DMS 273 treated with DMSO at 0.1 percent for 48 hours (cell line): ENCODE results near the gene FSCN2.
"Not testable (repeated sequence)": the region's sequence is repeated elsewhere in the genome, so short reads cannot be mapped to it uniquely, and the experiment has no call there.

ENCODE experiments used
- DNase-seq: peaks from one replicate; lab custom pipeline; 2025; lab: John Stamatoyannopoulos, UW

The FSCN2 gene

DNA sequence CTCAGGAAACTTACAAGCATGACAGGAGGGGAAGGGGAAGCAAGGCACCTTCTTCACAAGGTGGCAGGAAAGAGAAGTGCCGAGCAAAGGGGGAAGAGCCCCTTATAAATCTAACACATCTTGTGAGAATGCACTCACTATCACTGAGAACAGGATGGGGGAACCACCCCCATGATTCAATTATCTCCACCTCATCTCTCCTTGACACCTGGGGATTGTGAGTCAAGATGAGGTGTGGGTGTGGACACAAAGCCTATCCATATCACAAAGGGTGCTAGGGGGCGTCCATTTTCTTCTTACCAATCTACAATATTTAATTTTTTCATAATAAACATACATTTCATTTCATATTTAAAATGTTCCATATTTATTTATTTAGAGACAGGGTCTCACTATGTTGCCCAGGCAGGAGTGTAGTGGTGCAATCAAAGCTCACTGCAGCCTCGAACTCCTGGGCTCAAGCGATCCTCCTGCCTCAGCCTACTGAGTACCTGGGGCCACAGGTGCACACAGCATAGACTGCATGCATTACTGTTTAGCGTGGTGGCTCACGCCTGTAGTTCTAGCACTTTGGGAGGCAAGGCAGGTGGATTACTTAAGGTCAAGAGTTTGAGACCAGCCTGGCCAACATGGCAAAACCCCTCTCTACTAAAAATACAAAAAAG lies 50.5 kb downstream of the FSCN2 start:
- no peak for DNase-seq

DNA sequence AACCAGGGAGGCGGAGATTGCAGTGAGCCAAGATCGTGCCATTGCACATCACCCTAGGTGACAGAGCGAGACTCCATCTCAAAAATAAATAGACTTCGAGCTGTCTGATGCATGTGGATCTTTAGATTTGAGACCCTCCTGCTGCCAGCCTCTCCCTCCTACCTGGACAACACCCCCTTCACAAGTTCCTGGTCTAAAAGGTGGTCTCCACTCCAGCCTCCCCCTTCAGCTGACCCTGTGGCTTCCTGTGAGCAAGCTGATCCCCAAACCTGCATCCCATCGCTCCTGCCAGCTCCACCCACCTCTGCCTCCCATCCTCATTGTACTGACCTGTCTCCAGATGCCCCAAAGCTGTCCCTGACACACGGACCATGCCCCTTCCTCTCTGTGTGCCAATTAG lies 51.1 kb downstream of the FSCN2 start:
- DNase-seq: no peak

DNA sequence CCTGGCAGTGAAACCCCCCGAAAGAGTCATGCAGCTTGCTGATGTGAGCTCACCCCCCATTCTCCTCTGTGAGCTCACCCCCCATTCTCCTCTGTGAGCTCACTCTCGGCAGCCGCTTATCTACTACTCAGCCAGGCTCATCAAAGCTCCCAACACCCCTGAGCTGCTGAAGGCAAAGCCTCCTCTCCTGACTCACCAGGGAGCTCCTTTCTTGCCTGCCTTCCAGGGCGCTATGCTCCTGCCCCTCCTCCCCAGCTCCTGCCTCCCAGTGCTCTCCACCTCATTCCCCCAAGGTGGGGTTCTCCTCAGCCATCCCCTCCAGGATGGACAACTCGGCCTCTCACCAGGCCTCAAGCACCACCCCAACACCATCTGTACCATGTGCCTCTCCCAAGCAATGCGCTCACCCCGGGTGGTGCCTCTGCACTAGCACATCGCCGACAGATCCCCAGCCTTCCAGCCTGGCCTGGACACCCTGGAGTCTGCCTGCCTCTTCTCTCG lies 51.7 kb downstream of the FSCN2 start:
- no peak for DNase-seq

DNA sequence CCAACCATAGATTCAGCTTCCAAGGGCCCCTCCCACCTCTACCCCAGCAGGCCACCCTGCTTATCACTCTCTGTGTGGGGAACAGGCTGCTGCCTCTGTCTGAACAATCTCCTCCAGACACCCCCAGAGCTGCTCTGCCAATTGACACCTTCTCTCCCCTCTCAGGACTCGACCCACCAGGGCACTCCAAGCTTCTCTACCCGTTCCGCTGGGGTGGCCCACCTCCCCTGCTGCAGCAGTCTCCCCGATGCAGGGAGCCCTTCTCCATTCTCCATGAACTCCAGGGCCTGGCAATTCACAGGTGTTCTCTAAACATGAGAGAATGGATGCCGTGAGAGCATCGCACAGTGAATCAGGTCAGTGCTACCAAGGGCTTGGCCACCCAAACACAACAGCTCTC lies 52.3 kb downstream of the FSCN2 start:
- DNase-seq: no peak

DNA sequence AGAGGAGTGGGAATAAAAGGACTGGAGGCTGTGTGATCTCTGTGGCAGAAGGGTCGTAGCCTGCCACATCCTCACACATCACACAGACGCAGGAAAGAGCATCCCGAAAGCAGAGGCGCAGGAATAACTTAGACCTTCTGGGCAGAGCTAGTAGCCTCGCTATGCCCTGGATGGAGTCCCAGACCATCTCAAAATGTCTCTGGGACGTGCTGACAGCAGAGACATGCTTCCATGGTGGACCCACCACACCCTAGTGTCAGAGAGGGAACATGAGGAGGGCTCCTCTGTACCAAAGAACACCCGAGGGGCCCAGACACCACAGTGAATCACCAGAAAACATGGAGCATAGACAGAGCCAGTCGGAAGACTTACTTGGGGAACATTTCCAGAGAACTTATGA lies 53.6 kb downstream of the FSCN2 start:
- no peak for DNase-seq

DNA sequence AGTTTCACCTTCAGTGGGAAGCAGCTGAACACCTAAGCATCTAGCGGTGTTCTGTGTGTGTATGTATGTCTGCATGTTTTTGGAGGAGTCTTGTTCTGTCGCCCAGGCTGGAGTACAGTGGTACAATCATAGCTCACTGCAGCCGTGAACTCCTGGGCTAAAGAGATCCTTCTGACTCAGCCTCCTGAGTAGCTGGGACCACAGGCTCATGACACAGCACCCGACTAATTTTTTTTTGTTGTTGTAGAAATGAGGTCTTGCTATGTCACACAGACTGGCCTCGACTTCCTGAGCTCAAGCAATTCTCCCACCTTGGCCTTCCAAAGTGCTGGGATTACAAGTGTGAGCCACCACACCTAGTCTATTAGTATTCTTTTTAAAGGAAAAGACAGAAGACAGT lies 54.2 kb downstream of the FSCN2 start:
- no peak for DNase-seq

DNA sequence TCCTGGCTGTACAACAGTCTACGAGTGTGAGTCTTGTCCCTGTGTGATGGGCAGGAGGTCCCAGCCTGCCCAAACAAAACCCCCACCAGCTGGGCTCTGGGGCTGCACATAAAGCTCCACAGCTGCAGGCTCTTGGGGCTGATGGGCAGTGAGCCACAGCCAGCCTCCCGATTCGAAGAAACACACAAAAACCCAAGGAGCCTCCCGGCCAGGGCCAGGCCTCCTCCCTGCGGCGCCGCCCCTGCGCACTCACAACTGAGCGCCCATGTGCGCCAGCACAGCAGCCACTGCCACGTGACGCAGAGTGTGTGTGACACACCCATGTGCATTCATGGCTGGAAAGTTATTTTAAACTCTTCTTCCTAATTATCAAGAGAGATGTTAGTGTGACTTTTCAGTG lies 54.6 kb downstream of the FSCN2 start:
- no peak for DNase-seq

DNA sequence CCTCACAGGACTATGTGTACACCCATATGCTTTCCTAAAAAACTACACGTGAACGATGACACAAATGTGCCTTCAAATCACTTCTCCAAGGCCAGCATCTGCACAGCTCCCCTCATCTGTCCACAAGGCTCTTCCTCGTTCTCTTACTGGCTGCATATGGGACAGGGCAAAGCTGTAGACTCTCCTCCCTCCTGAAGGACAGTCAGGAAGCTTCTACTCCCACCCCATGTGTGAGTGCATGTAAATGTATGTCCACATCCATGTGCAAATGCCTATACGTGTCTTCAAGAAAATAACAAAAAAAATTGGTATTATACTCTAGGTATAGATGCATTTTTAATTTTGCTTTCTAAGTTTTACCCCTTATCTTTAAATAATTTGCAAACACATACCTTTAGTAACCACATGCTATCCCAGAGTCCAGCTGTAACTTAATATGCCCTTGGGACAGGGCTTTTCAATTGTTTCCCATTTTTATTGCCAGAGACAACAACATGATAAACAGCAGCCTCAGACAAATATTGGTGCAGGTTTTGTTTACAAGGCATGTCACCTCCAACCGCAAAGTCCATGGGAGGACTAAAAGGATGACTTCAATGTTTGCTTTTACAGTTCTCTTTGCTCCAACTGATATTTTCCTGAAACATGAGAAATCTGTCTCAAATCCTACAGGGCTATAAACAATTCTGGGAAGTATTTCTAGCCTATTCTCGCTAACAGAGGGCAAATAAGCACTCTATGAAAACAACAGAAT lies 55.6 kb downstream of the FSCN2 start:
- DNase-seq: no peak

DNA sequence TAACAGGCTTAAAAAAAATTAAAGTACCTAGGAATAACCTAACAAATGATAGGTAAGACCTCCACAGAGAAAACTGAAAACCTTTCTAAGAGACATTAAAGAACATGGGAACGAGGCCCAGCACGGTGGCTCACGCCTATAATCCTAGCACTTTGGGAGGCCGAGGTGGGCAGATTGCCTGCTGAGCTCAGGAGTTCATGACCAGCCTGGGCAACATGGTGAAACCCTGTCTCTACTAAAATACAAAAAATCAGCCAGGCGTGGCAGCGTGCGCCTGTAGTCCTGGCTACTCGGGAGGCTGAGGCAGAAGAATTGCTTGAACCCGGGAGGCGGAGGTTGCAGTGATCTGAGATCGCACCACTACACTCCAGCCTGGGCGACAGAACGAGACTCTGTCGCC lies 56.6 kb downstream of the FSCN2 start:
- DNase-seq: not testable (repeated sequence)

DNA sequence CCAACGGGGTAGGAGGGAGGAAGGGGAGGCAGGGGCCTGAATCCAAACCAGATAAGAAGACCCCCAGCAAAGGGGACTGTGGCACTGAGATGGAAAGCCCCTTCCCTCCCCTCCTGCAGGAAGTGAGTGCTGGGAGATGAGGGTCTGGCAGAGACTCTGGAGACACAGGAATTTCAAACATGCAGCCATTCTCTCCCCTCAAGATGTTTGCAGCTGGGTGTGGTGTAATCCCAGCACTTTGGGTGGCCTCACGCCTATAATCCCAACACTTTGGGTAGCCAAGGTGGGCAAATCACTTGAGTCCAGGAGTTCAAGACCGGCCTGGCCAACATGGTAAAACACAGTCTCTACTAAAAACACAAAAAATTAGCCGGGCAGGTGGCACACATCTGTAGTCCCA lies 57.9 kb downstream of the FSCN2 start:
- no peak for DNase-seq
